ENCODE measurements around the gene POLR2B. TPM values are rescaled to one million over a fixed set of nuclear protein-coding genes. Genes with fewer than 3 reads are reported as not detected.

POLR2B gene
- total RNA-seq, 1 experiment from 2014 or later, result 129 TPM

DNA sequence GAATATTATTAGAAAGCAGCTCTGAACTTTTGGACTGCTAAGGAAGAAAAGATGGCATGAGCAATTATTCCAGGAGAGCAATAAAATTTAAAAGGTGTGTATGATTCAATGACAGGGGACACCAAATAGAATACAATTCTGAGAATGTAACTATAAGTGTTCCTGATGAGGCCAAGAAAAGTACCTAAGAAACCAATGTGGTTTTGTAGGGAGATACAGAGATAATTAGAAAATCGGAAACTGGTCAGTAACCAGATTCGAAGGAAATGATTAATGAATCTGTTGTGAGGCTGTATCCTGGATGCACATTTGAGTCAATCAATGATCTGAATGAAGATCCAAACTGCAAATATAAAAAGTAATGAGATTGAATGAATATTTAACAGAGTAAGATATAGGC lies 7.3 kb upstream of the POLR2B start:
- BruUV-seq (replicated peaks), result no TSS peak
- no peak overlapping the region for H3K4me3 ChIP-seq (replicated peaks in 1 of 2; ENCODE audit: low read depth in 1 of 2, low read length in 2 of 2)
- no peak for DNase-seq (ENCODE audit: low read depth, low spot score)
- CTCF ChIA-PET, result no interaction called here
- H3K4me1 ChIP-seq (ENCODE audit: control insufficient read depth in 1 of 2, insufficient read depth in 2 of 2, low read length in 2 of 2), result peaks cover 4 to 7% of the 10 kb centered on the region in 2 experiments; a peak in 2 of 4 replicates
- no peak overlapping the region for H3K27ac ChIP-seq (ENCODE audit: low read depth, low read length)
- H3K36me3 ChIP-seq (ENCODE audit: control insufficient read depth in 1 of 2, insufficient read depth in 2 of 2, low read length in 2 of 2), result peaks cover 44 to 68% of the 10 kb centered on the region in 2 experiments
- H3K9me2 ChIP-seq (ENCODE audit: insufficient read depth), result no peaks in the 10 kb centered on the region
- H3K9me3 ChIP-seq (ENCODE audit: control insufficient read depth in 1 of 2, insufficient read depth in 1 of 2, low read depth in 1 of 2, low read length in 2 of 2), result peaks cover 0 to 5% of the 10 kb centered on the region in 2 experiments; a peak in 1 of 4 replicates
- no peak for ATAC-seq
- no peak overlapping the region for H2AFZ ChIP-seq (ENCODE audit: low read depth, low read length, poor library complexity, severe bottlenecking)
- TF ChIP-seq EZH2phosphoT487 (IDR thresholded peaks at IDR 0.05; ENCODE audit: borderline replicate concordance) (no peak), FOSL1 (IDR thresholded peaks at IDR 0.05; ENCODE audit: low read depth) (no peak), ELF1 (IDR thresholded peaks at IDR 0.05; ENCODE audit: borderline replicate concordance, low read depth) (no peak), ZFX (IDR thresholded peaks at IDR 0.05) (no peak), JUND (IDR thresholded peaks at IDR 0.05) (no peak), SRF (IDR thresholded peaks at IDR 0.05; ENCODE audit: low read depth) (no peak), EGR1 (IDR thresholded peaks at IDR 0.05; ENCODE audit: low read depth) (no peak)
- TF ChIP-seq, protein P1, sequence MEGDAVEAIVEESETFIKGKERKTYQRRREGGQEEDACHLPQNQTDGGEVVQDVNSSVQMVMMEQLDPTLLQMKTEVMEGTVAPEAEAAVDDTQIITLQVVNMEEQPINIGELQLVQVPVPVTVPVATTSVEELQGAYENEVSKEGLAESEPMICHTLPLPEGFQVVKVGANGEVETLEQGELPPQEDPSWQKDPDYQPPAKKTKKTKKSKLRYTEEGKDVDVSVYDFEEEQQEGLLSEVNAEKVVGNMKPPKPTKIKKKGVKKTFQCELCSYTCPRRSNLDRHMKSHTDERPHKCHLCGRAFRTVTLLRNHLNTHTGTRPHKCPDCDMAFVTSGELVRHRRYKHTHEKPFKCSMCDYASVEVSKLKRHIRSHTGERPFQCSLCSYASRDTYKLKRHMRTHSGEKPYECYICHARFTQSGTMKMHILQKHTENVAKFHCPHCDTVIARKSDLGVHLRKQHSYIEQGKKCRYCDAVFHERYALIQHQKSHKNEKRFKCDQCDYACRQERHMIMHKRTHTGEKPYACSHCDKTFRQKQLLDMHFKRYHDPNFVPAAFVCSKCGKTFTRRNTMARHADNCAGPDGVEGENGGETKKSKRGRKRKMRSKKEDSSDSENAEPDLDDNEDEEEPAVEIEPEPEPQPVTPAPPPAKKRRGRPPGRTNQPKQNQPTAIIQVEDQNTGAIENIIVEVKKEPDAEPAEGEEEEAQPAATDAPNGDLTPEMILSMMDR (IDR thresholded peaks at IDR 0.05 in 2 of 3, conservative IDR thresholded peaks at IDR 0.05 in 1 of 3; ENCODE audit: borderline replicate concordance in 1 of 3, insufficient read depth in 1 of 3, low read depth in 2 of 3, low read length in 2 of 3), result no peak
- no peak overlapping the region for H3K9ac ChIP-seq (ENCODE audit: low read length)
- H3K79me2 ChIP-seq (ENCODE audit: insufficient read depth, low read length), result peaks cover 81% of the 10 kb centered on the region
- no peaks in the 10 kb centered on the region for H3K27me3 ChIP-seq (ENCODE audit: insufficient read depth, low read length)
- RAD21 ChIA-PET (ENCODE audit: low non-redundant PET in 1 of 2, low total read pairs in 2 of 2, uncharacterized antibody in 2 of 2, unreplicated experiment in 2 of 2), result no interaction called here
- H3K4me2 ChIP-seq (ENCODE audit: low read length), result no peak overlapping the region
- H4K20me1 ChIP-seq (ENCODE audit: insufficient read depth), result no peaks in the 10 kb centered on the region; the same call in none of the 2 replicates
- POLR2A ChIA-PET, result interaction anchor here (2.5 kb wide), 1 partner anchor 8 kb away, joined by 10 read pairs; the partner anchor contains the start of gene POLR2B
- intact Hi-C loops (cut with micrococcal nuclease), result no loop called here

DNA sequence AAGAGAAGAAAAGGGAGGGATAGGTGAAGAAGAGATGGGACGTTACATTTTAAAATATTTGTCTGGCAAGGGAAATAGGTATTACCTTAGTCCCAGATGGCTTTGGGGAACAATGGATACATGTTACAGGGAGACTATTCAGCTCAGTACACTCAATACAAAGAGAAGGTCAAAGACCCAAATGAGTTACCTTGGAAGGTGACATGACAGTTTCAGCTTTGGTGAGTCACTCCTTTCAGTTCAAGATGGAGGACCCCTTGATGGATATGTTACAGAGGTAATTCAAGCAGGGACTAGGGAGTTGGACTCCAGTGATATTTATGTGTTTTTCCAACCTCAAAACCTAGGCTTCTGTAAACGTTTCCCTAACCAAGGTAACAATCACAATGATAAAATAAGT lies 6.3 kb upstream of the POLR2B start:
- peaks cover 0 to 5% of the 10 kb centered on the region in 2 experiments; a peak in 1 of 4 replicates for H3K9me3 ChIP-seq (ENCODE audit: control insufficient read depth in 1 of 2, insufficient read depth in 1 of 2, low read depth in 1 of 2, low read length in 2 of 2)
- H3K27ac ChIP-seq (ENCODE audit: low read depth, low read length), result no peak overlapping the region
- peaks cover 4 to 7% of the 10 kb centered on the region in 2 experiments; a peak in 2 of 4 replicates for H3K4me1 ChIP-seq (ENCODE audit: control insufficient read depth in 1 of 2, insufficient read depth in 2 of 2, low read length in 2 of 2)
- ChIA-PET RAD21 (ENCODE audit: low non-redundant PET in 1 of 2, low total read pairs in 2 of 2, uncharacterized antibody in 2 of 2, unreplicated experiment in 2 of 2) (no interaction called here), POLR2A (no interaction called here), CTCF (no interaction called here)
- H3K4me2 ChIP-seq (ENCODE audit: low read length), result no peak overlapping the region
- no peak for ATAC-seq
- peaks cover 87% of the 10 kb centered on the region for H3K79me2 ChIP-seq (ENCODE audit: insufficient read depth, low read length)
- H3K9ac ChIP-seq (ENCODE audit: low read length), result no peak overlapping the region
- intact Hi-C loops (cut with micrococcal nuclease), result no loop called here
- no peaks in the 10 kb centered on the region for H3K9me2 ChIP-seq (ENCODE audit: insufficient read depth)
- H3K4me3 ChIP-seq (replicated peaks in 1 of 2; ENCODE audit: low read depth in 1 of 2, low read length in 2 of 2), result no peak overlapping the region
- BruUV-seq (replicated peaks), result no TSS peak
- no peaks in the 10 kb centered on the region; the same call in 1 of the 2 replicates for H4K20me1 ChIP-seq (ENCODE audit: insufficient read depth)
- H2AFZ ChIP-seq (ENCODE audit: low read depth, low read length, poor library complexity, severe bottlenecking), result no peak overlapping the region
- no peaks in the 10 kb centered on the region for H3K27me3 ChIP-seq (ENCODE audit: insufficient read depth, low read length)
- TF ChIP-seq SP1 (IDR thresholded peaks at IDR 0.05; ENCODE audit: low read depth), result no peak
- TF ChIP-seq ZFX (IDR thresholded peaks at IDR 0.05), result no peak
- H3K36me3 ChIP-seq (ENCODE audit: control insufficient read depth in 1 of 2, insufficient read depth in 2 of 2, low read length in 2 of 2), result peaks cover 38 to 60% of the 10 kb centered on the region in 2 experiments
- DNase-seq (ENCODE audit: low read depth, low spot score), result no peak
